HCT116 (cell line): ENCODE data around the gene ARHGEF12. TPM values are rescaled to one million over a fixed set of nuclear protein-coding genes. Genes with fewer than 3 reads are reported as not detected.
A peak's percentile ranks its signal among the peaks of the same experiment; 100 is the strongest.

Experiments
- ATAC-seq: fragments of 200-7000 bp; cut with Tn5 transposase; 2 replicates; pipeline ENCODE4 v1.9.1; 2020; ENCODE audit warnings: mild to moderate bottlenecking, moderate library complexity
- BruUV-seq: library from RNA; stranded (reverse); fragments of 400-500 nt; replicated peaks from 2 replicates; lab custom pipeline; 2021; lab: Mats Ljungman, UMichigan
- CTCF ChIA-PET: fragments of 300-600 bp; sonication (Branson Sonifier 250); formaldehyde crosslinking; loops from one replicate; lab custom pipeline; 2021; ENCODE audit warnings: antibody characterized with exemption; lab: Charles Lee
- POLR2A ChIA-PET: fragments of 300-600, 350-600 bp; sonication (Branson Sonifier 250); formaldehyde crosslinking; loops from one replicate; lab custom pipeline; 2021; ENCODE audit warnings: antibody characterized with exemption; lab: Charles Lee
- RAD21 ChIA-PET, 2 experiments: fragments of 300-600 bp; sonication (Branson Sonifier 250); formaldehyde crosslinking; loops; one replicate each; lab custom pipeline; 2023; ENCODE audit warnings: low total read pairs in 2 of 2; ENCODE audit not compliant: uncharacterized antibody in 2 of 2, unreplicated experiment in 2 of 2, low non-redundant PET in 1 of 2; lab: Charles Lee
- DNase-seq: peaks from one replicate; pipeline ENCODE4 v3.0.0-alpha.2; 2010; ENCODE audit warnings: low read depth, low spot score
- H2AFZ ChIP-seq: fragments of 200-600 bp; shearing (Covaris generic), sonication (generic); 2 replicates; pipeline ENCODE4 v1.6.1; 2017; ENCODE audit warnings: low read depth, mixed run types, mixed read lengths, antibody characterized with exemption, low read length; ENCODE audit not compliant: poor library complexity, severe bottlenecking
- H3K27ac ChIP-seq: 2 replicates; pipeline ENCODE4 v1.5.1; 2012; ENCODE audit warnings: low read depth, low read length
- H3K27me3 ChIP-seq: fragments of 200-600 bp; sonication (generic); 2 replicates; pipeline ENCODE4 v1.6.1; 2016; ENCODE audit warnings: mixed run types, low read length, mixed read lengths; ENCODE audit not compliant: insufficient read depth
- H3K36me3 ChIP-seq, 2 experiments: fragments of 200-500 bp in 1 of 2; fragments of 200-600 bp in 1 of 2; sonication (Bioruptor generic) in 1 of 2; sonication (generic) in 1 of 2; 2 replicates each; pipeline versions ENCODE4 v1.5.1 to v1.6.1; 2014 to 2016; ENCODE audit warnings: low read length in 2 of 2, inconsistent platforms in 1 of 2, mixed read lengths in 1 of 2, mixed run types in 1 of 2; ENCODE audit not compliant: insufficient read depth in 2 of 2, control insufficient read depth in 1 of 2
- H3K4me1 ChIP-seq, 2 experiments: fragments of 200-600 bp in 1 of 2; sonication (generic) in 1 of 2; 2 replicates each; pipeline versions ENCODE4 v1.5.1 to v1.6.1; 2012 to 2017; ENCODE audit warnings: low read length in 2 of 2, inconsistent platforms in 1 of 2, mild to moderate bottlenecking in 1 of 2, mixed read lengths in 1 of 2, mixed run types in 1 of 2, moderate library complexity in 1 of 2; ENCODE audit not compliant: insufficient read depth in 2 of 2, control insufficient read depth in 1 of 2
- H3K4me2 ChIP-seq: fragments of 200-600 bp; sonication (generic); 2 replicates; pipeline ENCODE4 v1.6.1; 2017; ENCODE audit warnings: mixed run types, low read length, mixed read lengths
- H3K4me3 ChIP-seq, 2 experiments: fragments of 200-600 bp in 1 of 2; sonication (generic) in 1 of 2; replicated peaks in 1 of 2; 2 replicates each; pipeline ENCODE4 v1.5.1; 2011 to 2016; ENCODE audit warnings: low read length in 2 of 2, control low read depth in 1 of 2, low read depth in 1 of 2, mild to moderate bottlenecking in 1 of 2, mixed read lengths in 1 of 2, mixed run types in 1 of 2
- H3K79me2 ChIP-seq: fragments of 200-600 bp; sonication (generic); 2 replicates; pipeline ENCODE4 v1.6.1; 2017; ENCODE audit warnings: mild to moderate bottlenecking, mixed run types, low read length, moderate library complexity, mixed read lengths; ENCODE audit not compliant: insufficient read depth
- H3K9ac ChIP-seq: fragments of 200-600 bp; sonication (generic); 2 replicates; pipeline ENCODE4 v1.6.1; 2016; ENCODE audit warnings: low read length, mixed read lengths
- H3K9me2 ChIP-seq: fragments of 200-600 bp; sonication (generic), shearing (Covaris generic); 2 replicates; pipeline ENCODE4 v1.6.1; 2017; ENCODE audit warnings: mixed run types, mild to moderate bottlenecking, moderate library complexity; ENCODE audit not compliant: insufficient read depth
- H3K9me3 ChIP-seq, 2 experiments: fragments of 200-500 bp in 1 of 2; fragments of 200-600 bp in 1 of 2; sonication (Bioruptor generic) in 1 of 2; sonication (generic) in 1 of 2; 2 replicates each; pipeline ENCODE4 v1.6.1; 2014 to 2017; ENCODE audit warnings: low read length in 2 of 2, mixed read lengths in 2 of 2, inconsistent platforms in 1 of 2, low read depth in 1 of 2, mild to moderate bottlenecking in 1 of 2, mixed run types in 1 of 2, moderate library complexity in 1 of 2; ENCODE audit not compliant: control insufficient read depth in 1 of 2, insufficient read depth in 1 of 2
- H4K20me1 ChIP-seq: fragments of 200-600 bp; sonication (generic), shearing (Covaris generic); 2 replicates; pipeline ENCODE4 v1.6.1; 2017; ENCODE audit warnings: mixed run types, mild to moderate bottlenecking, moderate library complexity; ENCODE audit not compliant: insufficient read depth
- ATF3 ChIP-seq: IDR thresholded peaks from 2 replicates; pipeline ENCODE4 v1.6.1; 2012
- CBX3 ChIP-seq: IDR thresholded peaks from 2 replicates; pipeline ENCODE4 v1.6.1; 2012; ENCODE audit warnings: low read depth
- CEBPB ChIP-seq: IDR thresholded peaks from 2 replicates; pipeline ENCODE4 v1.6.1; 2012; ENCODE audit warnings: low read depth
- ELF1 ChIP-seq: IDR thresholded peaks from 2 replicates; pipeline ENCODE4 v1.6.1; 2012; ENCODE audit warnings: low read depth, borderline replicate concordance
- EZH2 ChIP-seq: fragments of 200-600 bp; sonication (generic); IDR thresholded peaks from 2 replicates; pipeline ENCODE4 v1.6.1; 2017; ENCODE audit warnings: antibody characterized with exemption, mixed run types
- EZH2phosphoT487 ChIP-seq: fragments of 200-600 bp; IDR thresholded peaks from 2 replicates; pipeline ENCODE4 v1.6.1; 2018; ENCODE audit warnings: antibody characterized with exemption, borderline replicate concordance
- JUND ChIP-seq: IDR thresholded peaks from 2 replicates; pipeline ENCODE4 v1.6.1; 2012
- MAX ChIP-seq: IDR thresholded peaks from 2 replicates; pipeline ENCODE4 v1.6.1; 2012
- POLR2A ChIP-seq: IDR thresholded peaks from 2 replicates; pipeline ENCODE4 v1.7.0; 2011; ENCODE audit warnings: borderline replicate concordance; ENCODE audit not compliant: insufficient read depth, insufficient read length; ENCODE audit errors: extremely low read depth
- POLR2AphosphoS5 ChIP-seq: IDR thresholded peaks from 2 replicates; pipeline ENCODE4 v1.6.1; 2011; ENCODE audit warnings: mild to moderate bottlenecking, low read depth, low read length, moderate library complexity
- RAD21 ChIP-seq: IDR thresholded peaks from 2 replicates; pipeline ENCODE4 v1.6.1; 2012; ENCODE audit warnings: low read depth, mild to moderate bottlenecking
- REST ChIP-seq: IDR thresholded peaks from 2 replicates; pipeline ENCODE4 v1.6.1; 2012; ENCODE audit warnings: low read depth
- SIN3A ChIP-seq: IDR thresholded peaks from 2 replicates; pipeline ENCODE4 v1.6.1; 2012; ENCODE audit warnings: low read depth
- SRF ChIP-seq: IDR thresholded peaks from 2 replicates; pipeline ENCODE4 v1.6.1; 2012; ENCODE audit warnings: low read depth
- TCF7L2 ChIP-seq: IDR thresholded peaks from 2 replicates; pipeline ENCODE4 v1.7.0; 2011; ENCODE audit warnings: borderline replicate concordance, inconsistent platforms; ENCODE audit not compliant: insufficient read depth, insufficient read length; ENCODE audit errors: extremely low read depth
- YY1 ChIP-seq: IDR thresholded peaks from 2 replicates; pipeline ENCODE4 v1.6.1; 2011; ENCODE audit warnings: low read length, low read depth, moderate library complexity, mild to moderate bottlenecking; ENCODE audit not compliant: insufficient replicate concordance; ENCODE audit errors: extremely low read depth
- ZNF274 ChIP-seq: fragments of 200-500 bp; sonication (Bioruptor generic); IDR thresholded peaks from 2 replicates; pipeline ENCODE4 v1.6.1; 2014; ENCODE audit warnings: mild to moderate bottlenecking, low read depth, low read length, inconsistent platforms
- intact Hi-C: fragments of 100-400 bp; cut with micrococcal nuclease; formaldehyde crosslinking; loops from 2 replicates; pipeline ENCODE4 v1.10.0; 2022
- total RNA-seq: library from RNA; stranded (reverse); gene quantifications from one replicate; pipeline ENCODE4 v1.2.1, GENCODE V29; 2021; ENCODE audit not compliant: unreplicated experiment

Gene ARHGEF12
- total RNA-seq, 1 experiment from 2014 or later = 81.4 TPM

- H3K27ac ChIP-seq = no peak overlapping the region
- H3K4me1 ChIP-seq = peaks cover 0 to 9% of the 10 kb centered on the region in 2 experiments; a peak in 3 of 4 replicates
- RAD21 ChIA-PET = no interaction called here
- intact Hi-C loops = no loop called here
- TF ChIP-seq CEBPB (no peak), EZH2phosphoT487 (no peak), TCF7L2 (no peak), RAD21 (no peak), EZH2 (no peak), CBX3 (no peak), YY1 (no peak), ATF3 (no peak), SIN3A (no peak), ZNF274 (no peak), JUND (no peak), ELF1 (no peak), POLR2A (no peak), POLR2AphosphoS5 (no peak), REST (no peak), SRF (no peak), MAX (no peak)
- TF ChIP-seq, all 23 proteins: peak for 0
- no peak for DNase-seq
- Histone ChIP-seq H3K27me3 (no peaks in the 10 kb centered on the region), H3K9me3 (no peaks in the 10 kb centered on the region), H3K36me3 (no peaks in the 10 kb centered on the region), H3K4me2 (peak overlapping the region; percentile 12; the same call in 1 of the 2 replicates), H4K20me1 (peaks cover 5% of the 10 kb centered on the region; the same call in 1 of the 2 replicates), H3K9me2 (no peaks in the 10 kb centered on the region), H3K79me2 (peaks cover 92% of the 10 kb centered on the region), H2AFZ (no peak overlapping the region), H3K9ac (no peak overlapping the region), H3K4me3 (no peak overlapping the region)
- no peak for ATAC-seq
- no TSS peak for BruUV-seq
- ChIA-PET POLR2A (no interaction called here), CTCF (interaction anchor here (1.6 kb wide), 1 partner anchor 10 kb away, joined by 6 read pairs; no protein-coding TSS in a partner anchor)
Observed at GRCh38 chr11:120390585-120390922, 54.3 kb downstream of the ARHGEF12 start.
